ENCODE results near the gene KCNT1.
"Not testable (repeated sequence)": the region's sequence is repeated elsewhere in the genome, so short reads cannot be mapped to it uniquely, and the experiment has no call there.

KCNT1 gene

DNA sequence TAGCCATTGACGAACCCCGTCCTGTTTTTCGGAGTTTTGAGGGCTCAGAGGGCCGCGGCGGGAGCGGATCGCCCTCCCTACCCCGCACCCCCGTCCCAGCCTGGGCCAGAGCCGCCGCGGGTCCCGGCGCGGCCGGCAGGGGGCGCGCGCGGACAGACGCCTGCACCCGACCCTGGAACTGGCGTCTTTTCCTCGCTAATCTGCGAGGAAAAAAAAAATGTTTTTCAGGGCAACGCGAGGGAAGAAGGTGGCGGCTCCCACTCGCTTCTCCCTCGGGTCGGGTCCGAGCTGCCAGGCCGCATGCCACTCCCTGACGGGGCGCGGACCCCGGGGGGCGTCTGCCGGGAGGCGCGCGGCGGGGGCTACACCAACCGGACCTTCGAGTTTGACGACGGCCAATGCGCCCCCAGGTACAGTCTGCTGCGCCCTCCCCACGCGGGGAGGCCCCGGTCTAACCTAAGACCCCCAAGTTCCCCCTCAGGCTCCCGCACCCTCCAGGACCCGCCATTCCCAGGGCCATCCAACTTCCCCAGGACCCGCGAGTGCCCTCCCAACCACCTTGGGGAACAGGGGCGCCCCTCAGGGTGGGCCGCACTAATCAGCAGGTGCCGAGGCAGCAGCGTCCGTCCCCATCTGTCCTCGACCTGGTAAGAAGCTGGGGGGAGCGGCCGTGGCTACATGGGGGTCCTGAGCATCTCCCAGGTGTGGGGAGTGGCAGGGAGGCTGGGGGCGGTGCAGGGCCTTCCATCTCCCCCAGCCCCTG is at the start of gene KCNT1:
Gene KCNT1 (plus strand): TSS at position 227 of the 763 bp plus-strand sequence. CDS start 74 bp downstream, at position 301.
- DNase-seq = peak; percentile 19

DNA sequence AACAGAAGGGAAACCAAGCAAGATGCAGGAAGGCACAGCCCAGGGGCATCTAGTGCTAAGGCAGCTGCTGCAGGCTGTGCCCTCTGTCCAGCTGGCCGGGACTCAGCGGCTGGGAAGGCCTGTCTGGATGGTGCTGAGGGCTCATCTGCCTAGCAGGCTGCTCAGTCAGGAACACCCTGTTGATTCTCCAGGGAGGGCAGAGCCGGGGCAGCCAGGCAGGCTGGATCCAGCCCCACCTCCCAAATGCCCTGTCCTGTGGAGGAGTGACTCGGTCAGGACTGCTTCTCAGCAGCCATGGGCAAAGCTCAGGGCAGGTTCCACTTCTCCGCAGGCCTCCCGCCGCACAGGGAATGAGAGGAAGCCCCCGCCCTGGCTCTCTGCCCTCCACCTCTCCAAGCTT is 46.7 kb upstream of the KCNT1 start:
- DNase-seq = no peak

DNA sequence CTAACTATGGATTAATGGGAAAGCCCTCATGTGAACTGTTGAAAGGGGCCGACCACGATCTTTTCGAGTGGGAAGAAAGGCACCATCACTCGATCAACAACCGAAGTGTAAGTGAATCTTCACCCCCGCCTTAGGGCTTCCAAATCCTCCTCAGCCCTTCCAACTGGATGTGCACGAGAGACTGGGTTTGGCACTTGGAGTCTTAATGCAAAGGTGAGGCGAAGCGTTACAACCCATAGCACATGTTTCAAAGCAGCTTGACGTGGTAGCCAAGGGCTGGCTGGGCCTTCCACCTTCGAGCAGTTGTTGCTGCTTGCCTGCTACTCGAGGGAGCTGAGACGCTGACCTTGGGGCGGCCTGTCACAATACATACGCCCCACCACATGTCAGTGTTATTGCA is 44.6 kb upstream of the KCNT1 start:
- no peak for DNase-seq

DNA sequence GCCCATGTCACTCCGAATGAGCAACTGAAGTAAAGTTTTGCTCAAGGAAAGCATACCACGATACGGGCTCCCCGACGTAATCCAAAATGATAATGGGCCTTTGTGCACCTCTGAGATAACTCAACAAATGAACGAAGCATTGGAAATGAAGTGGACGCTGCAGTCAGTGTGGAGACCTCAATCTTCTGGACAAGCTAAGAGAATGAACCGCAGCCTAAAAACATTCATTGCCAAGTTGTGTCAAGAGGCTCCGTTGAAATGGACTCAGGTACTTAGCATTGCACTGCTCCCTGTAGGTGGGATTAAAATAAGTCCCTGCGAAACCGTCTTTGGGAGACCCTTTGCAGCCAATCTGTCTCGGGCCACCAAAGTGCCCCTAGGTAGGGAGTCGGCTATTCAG is 42.7 kb upstream of the KCNT1 start:
- no peak for DNase-seq

DNA sequence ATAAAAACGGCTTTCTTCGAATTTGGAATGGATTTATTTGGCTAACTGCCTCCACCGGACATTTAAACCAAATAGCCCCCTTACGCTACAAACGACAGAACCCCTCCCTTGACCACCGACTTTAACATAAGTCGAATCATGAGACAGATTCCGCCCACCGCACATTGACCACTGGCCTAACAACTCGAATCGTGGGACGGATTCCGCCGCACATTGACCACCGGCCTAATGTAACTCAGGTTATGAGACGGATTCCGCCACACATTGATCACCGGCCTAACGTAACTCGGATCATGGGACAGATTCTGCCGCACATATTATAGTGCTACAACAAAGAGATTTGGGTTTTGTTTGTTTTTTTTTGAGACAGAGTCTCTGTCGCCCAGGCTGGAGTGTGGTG is 41.6 kb upstream of the KCNT1 start:
- no peak for DNase-seq

DNA sequence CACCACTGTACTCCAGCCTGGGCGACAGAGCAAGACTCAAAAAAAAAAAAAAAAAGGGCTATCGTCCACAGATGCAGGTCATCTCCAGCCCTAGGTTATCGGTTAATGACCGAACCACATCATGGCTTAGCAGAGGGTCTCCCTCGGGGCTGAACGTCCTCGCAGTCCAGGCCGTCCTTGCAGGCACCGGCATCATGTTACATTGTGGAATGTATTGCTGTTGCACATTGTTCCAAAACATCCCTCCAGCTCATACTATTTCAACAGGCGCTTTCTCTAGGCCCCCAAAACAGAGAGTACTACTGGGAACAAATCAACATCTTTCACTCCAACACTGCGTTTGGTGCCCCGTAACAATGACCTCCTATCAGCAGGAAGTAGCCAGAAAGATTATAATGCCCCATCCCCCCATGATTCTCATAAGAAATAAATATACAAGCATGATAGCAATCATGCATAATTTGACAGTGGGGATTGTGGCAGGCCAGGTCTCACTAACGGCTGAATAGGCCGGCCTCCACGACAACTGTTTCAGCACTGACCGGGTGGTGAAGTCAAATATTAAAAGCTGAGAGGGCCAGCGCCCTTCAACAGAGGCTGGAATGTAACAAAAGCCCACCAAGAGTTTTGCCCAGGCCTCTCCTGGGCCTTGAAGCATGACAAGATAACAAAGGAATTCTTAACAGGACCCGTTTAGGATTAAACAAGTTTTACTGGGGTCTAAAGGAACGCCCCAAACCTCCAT is 40.0 kb upstream of the KCNT1 start:
- DNase-seq = no peak

DNA sequence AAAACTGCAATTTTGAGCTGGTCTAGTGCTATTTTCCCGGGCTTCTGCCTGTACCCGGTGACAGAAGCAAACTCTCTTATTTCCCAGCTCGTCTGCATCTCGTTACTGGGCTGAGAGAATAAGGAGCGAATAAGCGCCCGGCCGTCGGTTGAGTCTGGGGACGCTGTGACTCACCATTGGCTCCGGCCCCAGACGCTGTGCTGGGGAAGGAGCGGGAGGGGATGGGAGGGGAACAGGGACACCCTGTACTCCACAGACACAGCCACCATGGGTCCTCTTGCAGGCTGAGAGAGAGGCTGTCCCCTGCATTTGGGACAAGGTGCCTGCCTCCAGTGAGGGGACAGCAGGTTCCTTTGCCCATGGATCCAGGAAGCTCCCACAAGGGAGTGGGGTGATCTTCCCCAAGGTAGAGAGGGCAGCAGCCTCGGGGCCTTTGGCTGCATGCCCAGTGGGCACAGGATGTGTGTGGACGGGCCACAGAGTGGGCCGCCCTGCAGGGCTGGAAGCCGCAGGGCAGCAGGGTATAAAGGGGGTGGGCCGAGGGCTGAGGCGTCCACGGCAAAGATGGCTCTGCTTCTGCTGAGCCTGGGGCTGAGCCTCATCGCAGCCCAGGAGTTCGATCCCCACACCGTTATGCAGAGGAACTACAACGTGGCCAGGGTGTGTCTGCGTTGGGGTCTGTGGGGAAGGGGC is 39.1 kb upstream of the KCNT1 start, which contains the start of gene LCN9:
Gene LCN9 (plus strand): TSS at position 552 of the 693 bp plus-strand sequence. CDS start 13 bp downstream, at position 565.
- no peak for DNase-seq

DNA sequence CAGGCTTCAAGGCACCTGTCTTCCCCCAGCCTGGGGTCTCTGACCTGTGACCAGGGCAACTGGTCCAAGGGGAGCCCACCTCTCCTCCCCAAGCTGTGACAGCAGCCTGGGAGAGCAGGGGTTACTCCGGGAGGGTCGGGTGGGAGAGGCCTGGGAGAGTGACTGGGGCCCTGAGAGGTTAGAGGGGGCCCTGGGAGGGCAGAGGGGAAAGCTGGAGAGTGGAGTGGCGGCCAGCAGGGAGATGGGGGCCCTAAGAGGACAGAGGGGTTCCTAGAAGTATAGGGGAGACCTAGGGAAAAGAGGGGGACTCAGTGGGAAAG is 38.6 kb upstream of the KCNT1 start:
- DNase-seq = no peak

DNA sequence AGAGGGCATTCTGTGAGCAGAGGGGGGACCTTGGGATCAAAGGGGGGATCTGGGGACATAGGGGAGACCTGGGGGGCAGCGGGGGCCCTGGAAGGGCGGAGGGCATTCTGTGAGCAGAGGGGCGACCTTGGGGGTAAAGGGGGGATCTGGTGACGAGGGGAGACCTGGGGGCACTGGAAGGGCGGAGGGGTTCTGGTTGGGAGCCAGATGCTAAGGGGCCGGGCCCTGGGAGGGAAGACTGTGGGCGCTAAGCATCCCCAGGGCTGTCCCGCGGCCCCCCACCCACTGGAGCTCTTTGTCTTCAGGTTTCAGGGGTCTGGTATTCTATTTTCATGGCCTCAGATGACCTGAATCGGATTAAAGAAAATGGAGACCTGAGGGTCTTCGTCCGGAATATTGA is 38.1 kb upstream of the KCNT1 start:
- DNase-seq = no peak

DNA sequence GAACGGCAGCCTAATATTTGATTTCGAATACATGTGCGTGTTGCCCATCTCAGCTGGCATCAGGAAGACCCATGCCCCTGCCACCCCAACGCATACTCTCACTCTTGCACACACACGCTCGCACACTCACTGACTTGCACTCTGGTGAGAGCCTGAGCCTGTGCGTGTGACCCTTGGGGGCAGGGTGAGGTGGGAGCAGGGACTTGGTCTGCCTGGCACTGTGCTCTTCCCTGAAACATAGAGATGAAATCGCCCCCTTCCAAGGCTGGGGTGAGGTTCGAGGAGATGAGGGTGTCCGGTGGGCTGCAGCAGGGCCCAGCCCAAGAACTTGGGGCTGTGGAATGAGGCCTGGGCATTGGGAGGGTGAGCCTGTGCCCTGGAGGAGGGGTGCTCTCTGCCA is 37.7 kb upstream of the KCNT1 start:
- no peak for DNase-seq

DNA sequence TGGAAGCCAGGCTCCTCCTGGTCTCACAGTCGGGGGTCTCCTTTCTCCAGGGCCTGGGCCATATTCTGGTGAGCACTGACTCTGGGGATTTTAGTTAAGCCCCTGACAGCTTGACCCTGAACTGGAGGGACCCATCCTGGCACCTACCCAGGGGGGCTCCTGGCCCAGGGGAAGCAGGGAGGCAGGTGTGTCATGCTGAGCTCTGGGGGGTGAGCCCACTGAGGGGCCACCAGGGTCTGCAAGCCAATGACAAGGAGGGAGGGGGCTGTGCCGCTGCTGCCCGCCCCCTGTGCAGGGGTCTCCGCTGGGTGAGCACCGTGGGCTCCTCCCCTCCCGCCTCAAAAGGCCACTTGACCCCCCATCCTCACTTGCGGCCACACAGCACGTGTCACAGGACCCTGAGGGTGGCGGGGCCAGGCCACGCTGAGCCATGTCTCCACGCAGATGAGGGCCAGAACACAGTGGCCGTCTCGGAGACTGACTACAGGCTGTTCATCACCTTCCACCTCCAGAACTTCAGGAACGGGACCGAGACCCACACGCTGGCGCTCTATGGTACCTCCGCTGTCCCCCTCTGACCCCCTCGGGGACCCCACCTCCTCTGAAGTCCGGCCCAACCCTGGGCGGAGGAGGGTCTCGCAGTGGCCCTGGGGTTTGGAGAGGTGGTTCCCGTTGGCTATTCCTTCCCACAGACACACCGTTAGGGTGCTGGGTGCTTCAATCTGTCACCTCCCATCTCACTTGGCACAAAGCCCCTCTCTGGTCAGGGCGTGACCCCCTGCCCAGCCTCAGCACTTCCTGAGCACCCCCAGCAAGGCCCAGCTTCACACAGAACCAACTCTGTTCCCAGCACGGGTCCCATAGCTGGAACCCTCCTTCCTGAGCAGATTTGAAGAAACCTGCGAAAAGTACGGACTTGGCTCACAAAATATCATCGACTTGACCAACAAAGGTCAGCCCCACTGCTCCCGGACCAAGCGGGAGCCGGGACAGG is 36.9 kb upstream of the KCNT1 start:
- no peak for DNase-seq

DNA sequence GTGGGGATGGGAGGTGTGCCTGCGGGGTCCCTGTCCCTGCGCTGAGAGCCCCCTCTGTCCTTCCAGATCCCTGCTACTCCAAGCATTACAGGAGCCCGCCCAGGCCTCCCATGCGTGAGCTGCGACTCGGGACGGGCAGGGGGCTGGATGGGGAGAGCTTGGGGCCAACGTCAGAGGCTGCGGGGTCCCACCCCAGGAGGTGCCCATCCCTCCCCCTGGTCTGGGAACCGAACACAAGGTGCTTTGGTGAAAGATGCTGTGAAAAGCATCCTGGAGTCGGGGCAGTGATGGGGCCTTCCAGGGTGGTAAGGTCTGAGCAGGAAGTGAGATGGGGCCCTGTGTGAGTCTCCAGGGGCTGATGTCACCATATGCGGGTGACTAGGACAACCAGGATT is 36.2 kb upstream of the KCNT1 start:
- no peak for DNase-seq

DNA sequence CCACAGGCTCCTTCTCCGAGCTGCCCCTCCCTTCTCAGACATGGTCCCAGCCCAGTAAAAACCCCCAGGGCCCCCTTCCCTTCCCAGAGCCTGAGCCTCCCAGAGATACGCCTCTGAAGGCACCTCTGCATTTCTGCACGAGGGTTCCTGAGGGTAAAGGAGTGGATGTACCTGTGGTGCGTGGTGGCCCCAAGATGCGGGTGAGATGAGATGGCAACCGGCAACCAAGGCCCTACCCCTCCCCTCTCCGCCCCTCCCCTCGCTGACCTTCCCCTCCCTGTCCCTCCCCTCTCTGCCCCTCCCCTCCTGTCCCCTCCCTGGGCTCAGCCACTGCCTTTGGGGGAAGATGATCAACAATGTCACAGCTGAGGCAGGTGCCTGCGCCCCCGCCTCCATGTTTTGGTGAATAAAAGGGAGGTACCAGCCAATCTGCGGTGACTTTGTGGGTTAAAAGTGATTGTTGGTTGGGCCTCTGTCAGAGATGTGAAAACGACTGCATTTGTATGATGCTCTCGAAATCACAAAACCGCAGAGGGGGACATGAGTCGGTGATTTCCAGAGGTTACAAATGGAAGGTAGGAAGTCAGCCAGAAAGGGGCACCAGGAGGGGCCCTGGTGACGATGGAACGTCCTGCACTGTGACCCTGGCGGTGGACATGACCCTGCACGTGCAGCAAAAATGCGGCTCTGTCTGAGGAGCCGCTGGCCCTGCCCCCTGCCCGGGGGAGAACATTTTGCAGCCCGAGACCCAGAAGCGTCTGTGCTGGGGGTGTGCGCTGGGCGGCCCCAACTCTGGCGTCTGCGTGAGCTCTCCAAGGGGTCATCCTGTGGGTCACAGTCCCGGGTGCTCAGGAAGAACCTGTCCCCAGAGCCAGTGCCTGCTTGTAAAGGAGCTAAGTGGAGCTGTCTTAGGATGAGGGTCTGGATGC is 35.2 kb upstream of the KCNT1 start:
- no peak for DNase-seq

DNA sequence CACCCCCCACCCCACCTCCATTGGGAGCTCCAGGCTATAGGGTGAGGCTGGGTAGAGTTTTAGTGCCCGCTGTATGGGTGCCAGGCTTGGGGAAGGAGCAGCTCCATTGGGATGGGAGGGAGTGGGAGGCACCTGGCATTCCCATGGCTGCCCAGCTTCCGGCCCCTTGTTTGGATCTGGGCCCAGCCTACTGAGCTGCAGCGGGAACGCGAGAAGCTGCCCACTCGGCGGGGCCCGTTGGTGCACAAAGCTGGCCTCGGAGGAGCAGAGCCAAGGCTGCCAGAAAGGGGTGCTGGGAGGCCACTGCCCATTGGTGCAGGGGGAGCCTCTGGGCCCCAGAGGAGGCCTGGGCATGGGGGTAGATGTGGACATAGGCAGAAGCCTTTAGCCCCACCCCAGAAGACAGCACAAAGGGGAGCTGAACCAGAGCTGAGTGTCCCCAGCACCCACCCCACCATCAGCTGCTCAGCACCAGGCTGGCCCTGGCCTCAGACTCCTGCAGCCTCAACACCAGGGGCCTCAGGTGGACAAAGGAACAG is 34.5 kb upstream of the KCNT1 start:
- no peak for DNase-seq

DNA sequence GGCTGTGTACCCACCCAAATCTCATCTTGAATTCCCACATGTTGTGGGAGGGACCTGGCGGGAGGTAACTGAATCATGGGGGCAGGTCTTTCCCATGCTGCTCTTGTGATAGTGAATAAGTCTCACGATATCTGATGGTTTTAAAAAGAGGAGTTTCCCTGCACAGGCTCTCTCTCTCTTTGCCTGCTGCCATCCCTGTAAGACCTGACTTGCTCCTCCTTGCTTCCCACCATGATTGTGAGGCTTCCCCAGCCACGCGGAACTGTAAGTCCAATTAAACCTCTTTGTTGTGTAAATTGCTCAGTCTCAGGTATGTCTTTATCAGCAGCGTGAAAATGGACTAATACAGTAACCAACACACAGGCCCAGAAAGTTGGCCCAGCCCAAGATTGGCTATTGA is 33.0 kb upstream of the KCNT1 start:
- not testable (repeated sequence) for DNase-seq

DNA sequence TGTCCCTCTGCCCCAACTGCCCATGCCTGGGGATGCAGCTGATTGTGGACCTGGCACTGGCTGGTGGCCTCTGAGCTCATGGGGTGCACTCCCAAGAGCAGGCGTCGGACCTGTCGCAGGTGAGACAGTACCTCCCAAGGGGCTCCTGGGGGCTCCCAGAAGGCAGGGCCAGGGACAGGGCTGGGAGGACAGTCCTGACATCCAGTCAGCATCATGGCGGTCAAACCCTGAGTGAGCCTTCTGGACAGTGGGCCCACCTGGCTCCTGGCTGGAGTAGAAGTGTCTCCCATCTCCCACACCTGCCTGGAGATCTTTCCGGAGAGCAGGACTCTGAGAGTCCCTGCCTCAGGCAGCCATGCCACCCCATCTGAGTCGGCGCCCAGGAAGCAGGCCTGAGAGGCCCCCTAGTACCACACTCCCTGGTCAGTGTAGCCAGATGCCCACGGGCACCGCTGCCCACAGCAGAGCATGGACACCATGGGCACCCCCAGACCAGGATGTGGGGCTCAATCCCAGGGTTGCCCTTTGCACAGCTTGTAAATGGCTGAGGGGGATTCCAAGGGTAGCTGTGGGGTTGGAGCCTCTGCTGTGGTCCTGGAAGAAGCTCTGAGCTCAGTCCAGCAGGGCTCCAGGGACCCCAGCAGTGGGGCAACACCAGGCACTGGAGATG is 32.2 kb upstream of the KCNT1 start:
- DNase-seq = no peak

DNA sequence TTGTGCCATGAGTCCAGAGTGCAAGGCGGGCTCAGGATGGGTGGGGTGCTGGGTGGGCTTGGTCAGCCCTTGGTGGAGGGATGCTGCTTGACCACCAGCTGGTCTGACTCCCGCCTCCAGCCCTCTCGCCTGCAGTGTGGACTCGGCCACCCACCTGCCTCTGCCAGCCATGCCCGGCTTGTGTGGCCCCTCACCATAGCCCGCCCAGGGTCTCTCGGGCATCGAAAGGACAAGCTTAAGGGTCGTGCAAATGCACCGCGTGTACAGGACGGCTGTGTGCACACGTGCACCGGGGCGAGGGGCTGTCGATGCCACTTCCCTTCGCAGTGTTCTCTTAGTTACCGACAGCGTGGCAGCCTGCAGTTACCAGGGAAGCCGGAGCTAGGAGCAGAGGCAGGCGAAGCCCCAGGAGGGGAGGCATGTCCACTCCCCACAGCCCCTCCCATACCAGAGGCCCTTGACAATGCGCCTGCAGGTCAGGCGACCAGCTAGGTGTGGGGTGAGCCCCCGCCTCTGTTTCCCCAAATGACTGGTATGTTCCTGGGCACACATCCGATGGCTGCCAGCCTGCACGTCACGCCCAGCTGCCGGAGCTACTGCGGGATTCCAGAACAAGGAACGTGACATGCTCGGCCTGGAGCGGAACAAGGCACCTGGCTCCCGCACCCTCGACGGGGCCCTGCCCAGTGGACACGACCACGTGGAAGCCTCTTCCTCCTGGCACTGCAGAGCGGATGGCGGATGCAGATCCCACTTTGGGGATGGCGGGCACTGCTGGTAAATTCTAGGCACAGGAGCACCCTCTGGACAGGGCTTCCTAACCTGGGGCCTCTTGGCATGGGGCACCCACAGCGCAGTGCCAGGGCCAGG is 31.0 kb upstream of the KCNT1 start:
- DNase-seq = no peak

DNA sequence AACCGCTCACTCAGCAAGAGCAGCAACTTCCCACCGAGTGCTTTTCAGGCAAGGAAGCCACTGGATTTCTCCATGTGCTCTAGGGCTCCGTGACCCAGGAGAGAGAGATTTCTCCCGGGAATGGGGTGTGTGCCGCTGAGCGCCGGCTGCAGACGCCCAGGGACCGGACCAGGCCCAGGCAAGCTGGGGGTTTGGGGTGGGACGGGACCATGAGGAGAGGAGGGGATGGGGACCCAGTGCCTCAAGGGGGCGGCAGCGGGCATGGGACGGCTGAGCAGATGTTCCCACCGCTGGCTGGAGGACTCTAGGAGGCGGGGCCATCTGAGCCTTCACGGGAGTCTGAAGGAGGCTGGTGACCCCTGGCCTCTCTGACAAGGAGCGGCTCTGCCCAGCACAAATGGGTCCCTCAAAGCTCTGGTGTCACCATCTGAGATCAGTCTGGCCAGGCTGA is 30.4 kb upstream of the KCNT1 start:
- no peak for DNase-seq

DNA sequence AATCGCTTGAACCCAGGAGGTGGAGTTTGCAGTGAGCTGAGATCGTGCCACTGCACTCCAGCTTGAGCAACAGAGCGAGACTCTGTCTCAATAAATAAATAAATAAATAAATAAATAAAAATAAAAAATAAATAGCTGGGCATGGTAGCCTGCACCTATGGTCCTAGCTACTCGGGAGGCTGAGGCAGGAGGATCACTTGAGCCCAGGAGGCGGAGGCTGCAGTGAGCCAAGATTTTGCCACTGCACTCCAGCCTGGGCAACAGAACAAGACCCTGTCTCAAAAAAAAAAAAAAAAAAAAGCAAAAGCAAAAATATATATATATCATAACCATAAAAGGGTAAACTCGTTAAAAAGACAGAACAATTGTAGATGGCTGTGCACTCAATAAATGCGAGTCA is 29.2 kb upstream of the KCNT1 start:
- not testable (repeated sequence) for DNase-seq

DNA sequence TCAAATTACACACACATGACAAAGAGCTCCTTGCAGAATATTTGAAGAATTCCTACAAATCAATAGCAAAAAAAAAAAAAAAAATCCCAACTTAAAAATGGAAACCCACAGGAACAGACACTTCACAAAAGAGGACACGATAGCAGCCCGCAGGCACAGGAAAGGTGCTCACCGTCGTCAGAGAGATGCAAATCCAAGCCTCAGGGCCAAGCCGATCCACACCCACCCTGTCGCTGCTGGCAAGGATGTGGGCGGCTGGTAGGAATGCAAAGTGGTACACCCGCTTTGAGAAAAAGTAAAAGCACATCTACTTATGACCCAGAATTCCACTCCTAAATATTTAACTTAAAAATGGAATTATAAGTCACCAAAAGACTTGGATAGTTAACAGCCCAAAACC is 28.0 kb upstream of the KCNT1 start:
- DNase-seq = no peak

All from GDM1 (cell line).